GM19351 (cell line): ENCODE measurements around the gene PFKL.
"Not testable (repeated sequence)": the region's sequence is repeated elsewhere in the genome, so short reads cannot be mapped to it uniquely, and the experiment has no call there.

Source experiments
- ATAC-seq: cut with Tn5 transposase; IDR thresholded peaks from one replicate; pipeline ENCODE4 v1.9.1; 2021; ENCODE audit warnings: mild to moderate bottlenecking, moderate library complexity; ENCODE audit not compliant: unreplicated experiment

PFKL gene

DNA sequence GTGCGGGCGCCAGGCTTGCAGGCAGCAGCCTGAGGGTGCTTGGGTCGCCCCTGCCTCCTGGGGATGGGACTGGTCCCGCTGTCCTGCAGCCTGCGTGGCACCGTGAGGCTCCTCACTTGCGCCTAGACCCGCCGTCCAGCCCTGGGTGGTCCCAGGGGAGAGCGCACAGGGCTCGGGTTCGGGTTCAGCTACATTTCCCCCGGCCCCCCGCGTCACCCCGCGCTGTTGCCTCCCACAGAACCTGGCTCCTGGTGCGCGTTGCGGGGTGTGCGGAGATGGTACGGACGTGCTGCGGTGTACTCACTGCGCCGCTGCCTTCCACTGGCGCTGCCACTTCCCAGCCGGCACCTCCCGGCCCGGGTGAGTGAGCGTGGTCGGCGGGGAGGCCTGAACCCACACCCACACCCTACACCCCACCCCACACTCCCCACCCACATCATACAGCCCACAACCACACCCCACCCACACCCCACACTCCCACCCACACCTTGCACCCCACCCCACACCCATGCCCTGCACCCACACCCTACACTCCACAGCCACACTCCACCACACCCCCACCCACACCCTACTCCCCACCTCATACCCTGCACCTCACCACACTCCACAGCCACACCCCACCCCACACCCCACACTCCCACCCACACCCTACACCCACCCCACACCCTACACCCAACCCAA, 6.2 kb upstream of the PFKL start:
- no peak for ATAC-seq

DNA sequence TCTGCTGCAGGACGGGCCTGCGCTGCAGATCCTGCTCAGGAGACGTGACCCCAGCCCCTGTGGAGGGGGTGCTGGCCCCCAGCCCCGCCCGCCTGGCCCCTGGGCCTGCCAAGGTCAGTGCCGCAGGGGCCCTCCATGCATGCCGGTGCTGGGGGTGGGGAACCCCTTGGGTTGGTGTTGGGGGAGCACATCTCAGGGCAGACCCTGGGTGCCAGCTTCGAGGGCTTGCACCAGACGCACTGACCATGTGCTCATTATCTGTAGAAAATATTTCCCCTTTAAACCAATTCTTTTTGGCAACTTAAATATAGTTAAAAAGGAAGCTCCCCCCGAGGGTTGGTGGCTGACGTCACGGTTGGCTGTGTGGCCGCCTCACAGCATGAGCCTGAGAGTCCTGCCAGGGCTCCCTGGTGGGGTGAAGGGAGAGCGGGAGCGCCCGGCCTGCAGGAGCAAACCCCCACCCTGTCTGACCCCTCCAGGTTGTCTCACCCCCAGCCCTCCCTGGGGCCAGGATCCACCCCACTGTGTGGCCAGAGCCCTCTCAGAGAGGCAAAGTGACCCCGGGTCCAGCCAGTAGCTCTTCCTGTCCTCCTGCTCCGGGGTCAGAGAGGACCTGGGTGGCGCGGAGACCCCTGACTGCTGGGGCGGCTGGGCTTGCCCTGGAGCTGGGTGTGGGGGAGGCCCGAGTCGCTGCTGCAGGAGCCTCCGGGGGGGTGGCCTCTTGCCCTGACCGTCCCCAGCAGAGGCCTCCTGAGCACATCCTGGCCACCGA, 5.3 kb upstream of the PFKL start:
- ATAC-seq: no peak

DNA sequence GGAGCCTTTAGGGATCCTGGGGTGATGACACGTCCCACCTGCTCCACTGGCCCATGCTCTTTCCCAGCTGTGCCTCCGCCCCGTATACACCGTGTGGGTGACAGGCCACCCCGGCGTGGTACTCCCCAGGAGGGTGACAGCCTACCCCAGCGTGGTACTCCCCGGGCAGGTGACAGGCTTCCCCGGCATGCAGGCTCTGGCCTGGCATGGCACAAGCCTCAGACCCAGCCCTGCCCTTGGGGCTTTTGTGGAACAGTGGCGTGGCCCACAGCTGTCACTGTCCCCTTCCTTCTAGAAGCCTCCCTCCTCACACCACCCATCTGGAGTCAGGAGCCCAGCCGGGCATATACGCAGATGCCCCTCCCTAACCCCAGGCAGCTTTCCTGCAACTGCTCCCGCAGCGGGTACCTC, 4.7 kb upstream of the PFKL start:
- ATAC-seq: no peak

DNA sequence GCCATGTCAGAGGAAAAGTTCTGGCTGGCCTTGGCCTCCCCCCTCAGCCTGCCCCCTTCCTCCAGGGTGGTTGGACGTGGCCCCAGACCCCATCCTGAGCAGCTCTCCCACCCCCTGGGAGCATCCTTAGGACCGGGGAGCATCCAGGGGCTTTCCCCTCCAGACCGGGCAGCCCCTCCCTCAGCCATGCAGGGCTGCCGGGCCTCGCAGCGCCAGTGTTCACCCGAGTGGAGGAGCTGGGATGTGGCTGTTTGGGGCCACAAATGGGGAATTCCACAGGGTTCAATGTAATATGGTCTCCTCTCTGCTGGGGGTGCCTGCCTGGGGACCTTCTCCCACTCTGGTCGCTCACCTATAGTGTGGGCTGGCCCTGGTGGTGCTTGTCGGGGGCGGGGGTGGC, 4.2 kb upstream of the PFKL start:
- ATAC-seq: no peak

DNA sequence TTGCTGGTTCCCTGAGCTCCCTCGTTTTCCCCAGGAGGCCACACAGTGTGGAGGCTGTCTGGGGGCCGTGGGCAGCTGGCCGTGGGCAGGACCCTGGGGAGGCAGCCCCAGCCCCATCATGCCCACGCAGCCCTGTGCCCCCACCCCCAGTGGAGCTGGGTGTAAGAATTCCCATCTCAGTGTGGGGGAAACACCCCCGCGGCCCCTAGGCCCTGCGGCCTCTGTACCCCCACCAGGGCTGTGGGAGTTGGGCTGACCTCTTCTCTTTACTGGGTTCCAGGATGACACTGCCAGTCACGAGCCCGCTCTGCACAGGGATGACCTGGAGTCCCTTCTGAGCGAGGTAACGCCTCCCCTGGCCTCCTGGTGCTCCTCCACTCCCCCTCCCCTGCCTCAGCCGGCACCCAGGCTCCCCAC, 3.7 kb upstream of the PFKL start:
- ATAC-seq: no peak

DNA sequence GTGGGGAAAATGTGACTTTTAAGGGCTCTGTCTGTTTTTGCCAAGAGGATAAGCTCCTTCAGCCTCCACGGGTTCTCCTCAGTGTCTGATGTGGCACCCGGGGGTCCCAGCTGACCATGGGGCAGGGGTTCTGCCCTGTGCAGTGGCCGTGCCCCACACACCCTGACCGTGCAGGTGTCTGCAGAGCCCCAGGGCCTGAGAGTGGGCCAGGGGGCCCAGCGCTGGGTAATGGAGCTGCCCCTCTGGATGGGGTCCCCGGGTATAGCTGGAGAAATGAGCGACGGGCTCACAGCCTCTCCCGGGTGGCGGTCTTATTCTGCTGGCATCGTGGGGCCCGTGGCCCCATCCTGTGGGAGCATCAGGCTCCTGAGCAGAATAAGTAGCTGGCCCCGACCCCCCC, 2.9 kb upstream of the PFKL start:
- ATAC-seq: no peak

- no peak for ATAC-seq
Measured at GRCh38 chr21:44297525-44298290, 2.1 kb upstream of the PFKL start.

GRCh38 chr21:44298301-44298700, 1.6 kb upstream of the PFKL start:
- no peak for ATAC-seq

DNA sequence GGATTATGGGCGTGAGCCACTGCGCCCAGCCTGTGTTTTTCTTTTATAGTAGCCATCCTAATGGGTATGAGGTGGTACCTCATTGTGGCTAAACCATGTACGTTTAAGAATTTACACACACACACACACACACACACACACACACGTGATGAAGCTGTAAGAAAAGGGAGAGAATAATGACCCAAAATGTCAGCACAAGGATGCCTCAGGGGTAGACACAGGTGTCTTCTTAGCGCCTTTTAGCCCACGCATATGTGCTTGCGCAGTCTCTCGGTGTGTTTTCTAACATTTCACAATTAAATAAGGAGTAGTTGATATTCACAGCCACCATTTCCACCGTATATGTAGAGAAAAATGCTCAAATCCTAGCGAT, 782 bp upstream of the PFKL start:
- no peak for ATAC-seq

DNA sequence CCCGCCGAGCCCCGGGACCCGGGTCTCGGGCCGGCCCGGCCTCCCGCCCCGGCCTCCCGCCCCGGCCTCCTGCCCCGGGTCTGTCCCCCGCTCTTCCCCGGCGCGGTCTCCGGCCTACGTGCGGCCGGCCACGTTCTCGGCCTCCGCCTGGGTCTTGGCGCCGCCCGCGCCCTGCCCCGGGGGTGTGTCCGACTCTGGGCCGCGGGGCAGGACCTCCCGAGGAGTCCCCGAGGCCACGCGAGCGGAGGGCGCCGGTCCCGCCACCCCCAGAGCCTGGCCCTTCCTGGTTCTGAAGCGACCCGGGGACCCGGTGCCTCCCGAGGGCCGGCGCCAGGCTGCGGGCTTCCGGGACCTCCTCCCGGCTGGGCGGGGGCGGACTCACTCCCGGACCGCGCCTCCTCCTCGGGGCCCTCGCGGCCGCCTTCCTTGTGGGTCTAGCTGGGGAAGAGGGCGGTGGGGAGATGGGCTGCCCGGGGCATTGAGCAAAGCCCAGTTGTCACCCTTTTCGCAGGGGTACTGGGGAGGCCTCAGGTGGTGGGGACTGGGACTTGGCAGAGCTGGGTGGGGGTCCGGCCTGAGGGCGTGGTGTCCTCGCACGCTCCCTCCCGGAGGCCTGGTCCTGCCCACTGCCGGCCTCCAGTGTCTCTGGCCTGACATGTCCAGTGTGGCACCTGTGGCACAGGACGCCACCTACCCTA, 558 bp downstream of the PFKL start:
- peak; percentile 30 for ATAC-seq

- ATAC-seq: no peak
Measured at GRCh38 chr21:44301141-44301540, 1.3 kb downstream of the PFKL start.

- no peak for ATAC-seq
Measured at GRCh38 chr21:44301961-44302406, 2.1 kb downstream of the PFKL start.

- ATAC-seq: not testable (repeated sequence)
Measured at GRCh38 chr21:44302573-44303401, 2.9 kb downstream of the PFKL start.

DNA sequence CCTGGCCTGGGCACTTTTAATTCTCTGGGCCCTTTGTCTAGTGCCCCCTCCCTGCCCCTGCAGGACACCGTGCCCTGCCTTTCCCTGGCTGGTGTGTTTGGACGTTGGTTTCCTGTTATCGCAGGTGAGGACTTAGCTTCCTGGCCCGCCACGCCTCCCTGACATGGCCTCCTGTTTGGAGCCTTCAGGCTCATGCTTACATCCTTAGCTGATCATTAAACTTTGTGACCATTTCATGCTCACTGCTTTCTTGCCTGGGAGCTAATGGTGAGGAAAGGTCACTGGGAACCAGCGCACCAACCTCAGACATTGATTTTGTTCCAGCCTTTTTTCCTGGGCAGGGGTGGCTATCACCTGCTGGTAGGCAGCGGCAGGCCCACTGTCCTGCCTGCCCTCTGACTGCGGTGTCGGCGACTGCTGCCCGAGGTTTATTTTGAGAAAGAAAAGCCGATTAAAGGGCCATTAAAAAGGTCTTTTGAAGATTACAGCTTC, 3.7 kb downstream of the PFKL start:
- ATAC-seq: no peak

- no peak for ATAC-seq
Measured at GRCh38 chr21:44304011-44304616, 4.3 kb downstream of the PFKL start.

- no peak for ATAC-seq
Measured at GRCh38 chr21:44304877-44305293, 5.0 kb downstream of the PFKL start.

DNA sequence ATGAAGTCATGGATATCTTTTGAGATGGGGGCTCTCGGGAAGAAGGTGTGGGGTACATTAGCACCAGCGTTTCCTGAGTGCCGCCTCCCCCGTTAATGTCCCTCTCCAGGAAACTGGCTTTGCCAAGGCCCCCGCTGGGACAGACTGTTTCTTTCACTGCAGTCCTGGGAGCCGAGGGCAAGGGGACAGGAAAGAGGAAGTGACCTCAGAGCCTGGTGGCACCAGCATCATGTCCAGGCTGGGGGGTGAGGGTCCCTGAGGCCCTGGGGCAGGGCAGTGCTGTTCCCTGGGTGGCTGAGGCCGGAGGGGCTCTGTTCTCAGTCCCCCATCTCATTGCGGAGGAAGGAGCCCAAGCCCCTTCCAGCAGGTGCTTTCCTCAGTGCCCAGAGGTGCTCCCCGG, 5.8 kb downstream of the PFKL start:
- no peak for ATAC-seq

- no peak for ATAC-seq
Measured at GRCh38 chr21:44306936-44307704, 7.3 kb downstream of the PFKL start.
